GM18951 (cell line): ENCODE measurements around the gene TNRC6A.
A peak's percentile ranks its signal among the peaks of the same experiment; 100 is the strongest.

Experiments used
- POLR2A ChIP-seq: IDR thresholded peaks from 4 replicates; pipeline ENCODE4 v1.6.1; 2011; ENCODE audit warnings: mild to moderate bottlenecking; ENCODE audit not compliant: insufficient read length, insufficient read depth; ENCODE audit errors: extremely low read depth
- in situ Hi-C: fragments of 300-500 bp; cut with MboI; formaldehyde crosslinking; loops from one replicate; pipeline ENCODE4 v1.12.0; 2022; ENCODE audit warnings: low sequenced_read_pairs, mixed read lengths, inconsistent platforms; ENCODE audit not compliant: unreplicated experiment

The TNRC6A gene

GRCh38 chr16:24729243-24729950, at the start of gene TNRC6A:
TNRC6A (plus strand) TSS chr16:24729651; CDS start chr16:24729842, 191 bp downstream.
- in situ Hi-C loops = no loop called here
- peak; percentile 66 for TF ChIP-seq POLR2A

GRCh38 chr16:24681793-24682192, 47.7 kb upstream of the TNRC6A start:
- TF ChIP-seq POLR2A = no peak
- in situ Hi-C loops = no loop called here

- in situ Hi-C loops = no loop called here
- no peak for TF ChIP-seq POLR2A
These were observed 46.2 kb upstream of the TNRC6A start for GRCh38 chr16:24683250-24683649.

GRCh38 chr16:24683847-24684493, 45.5 kb upstream of the TNRC6A start:
- in situ Hi-C loops = no loop called here
- no peak for TF ChIP-seq POLR2A

GRCh38 chr16:24685539-24686432, 43.7 kb upstream of the TNRC6A start:
- in situ Hi-C loops = no loop called here
- no peak for TF ChIP-seq POLR2A

GRCh38 chr16:24686678-24687077, 42.8 kb upstream of the TNRC6A start:
- TF ChIP-seq POLR2A = no peak
- in situ Hi-C loops = no loop called here

GRCh38 chr16:24688359-24688758, 41.1 kb upstream of the TNRC6A start:
- no peak for TF ChIP-seq POLR2A
- in situ Hi-C loops = no loop called here

GRCh38 chr16:24689128-24689527, 40.3 kb upstream of the TNRC6A start:
- no peak for TF ChIP-seq POLR2A
- in situ Hi-C loops = no loop called here

GRCh38 chr16:24692854-24693253, 36.6 kb upstream of the TNRC6A start:
- no peak for TF ChIP-seq POLR2A
- in situ Hi-C loops = no loop called here

- TF ChIP-seq POLR2A = no peak
These were observed 34.5 kb upstream of the TNRC6A start for GRCh38 chr16:24694931-24695330.

GRCh38 chr16:24696699-24697098, 32.8 kb upstream of the TNRC6A start:
- TF ChIP-seq POLR2A = no peak
- in situ Hi-C loops = no loop called here

More at GRCh38 chr16:24694931-24695330, 34.5 kb upstream of the TNRC6A start:
- in situ Hi-C loops = no loop called here

- in situ Hi-C loops = no loop called here
- TF ChIP-seq POLR2A = no peak
These were observed 31.1 kb upstream of the TNRC6A start for GRCh38 chr16:24698308-24698707.

GRCh38 chr16:24699151-24699723, 30.2 kb upstream of the TNRC6A start:
- in situ Hi-C loops = no loop called here
- no peak for TF ChIP-seq POLR2A
